HG03139 (cell line): ENCODE results near the gene PROKR2.

Source experiments
- ATAC-seq: cut with Tn5 transposase; IDR thresholded peaks from one replicate; pipeline ENCODE4 v1.9.1; 2021; ENCODE audit not compliant: unreplicated experiment

Gene PROKR2

DNA sequence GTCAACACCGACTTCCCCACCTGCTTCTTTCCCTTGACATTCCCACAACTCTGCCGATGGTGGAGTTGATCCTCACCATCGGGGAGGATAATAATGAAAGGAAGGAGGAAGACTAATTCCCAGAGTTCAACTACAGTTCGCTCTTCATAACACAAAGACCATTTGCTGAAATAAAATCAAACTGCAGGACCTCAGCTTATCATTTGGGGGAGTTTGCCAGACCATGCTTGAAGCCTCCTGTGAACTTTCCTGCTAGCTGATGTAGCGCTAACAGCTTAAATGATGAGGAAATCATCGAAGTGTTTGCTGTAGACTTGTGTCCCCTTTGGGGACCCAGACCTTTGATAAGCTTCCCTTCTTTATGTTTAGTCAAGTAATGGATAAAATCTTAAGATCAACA is 26.2 kb downstream of the PROKR2 start:
- ATAC-seq: no peak

- no peak for ATAC-seq
Observed at GRCh38 chr20:5282561-5282960, 34.2 kb downstream of the PROKR2 start.

DNA sequence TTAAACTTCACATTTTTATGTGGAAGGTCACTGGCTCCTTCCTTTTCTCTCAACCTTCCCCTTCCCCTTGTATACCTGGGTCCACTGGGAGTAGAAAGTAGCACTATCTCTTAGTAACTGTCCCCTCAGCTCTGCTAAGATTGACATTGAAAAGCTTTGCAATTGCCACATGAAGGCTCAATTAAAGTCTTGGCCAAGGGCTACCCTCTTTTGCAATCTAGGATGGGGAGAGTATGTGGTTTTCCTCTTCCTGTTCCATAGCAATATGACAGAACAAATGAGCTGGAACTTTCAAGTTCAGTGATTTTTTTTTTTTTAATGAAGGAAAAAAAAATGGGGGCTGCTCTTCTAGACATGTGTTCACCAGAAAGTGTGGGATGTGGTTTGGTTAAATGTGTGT is 37.1 kb downstream of the PROKR2 start:
- ATAC-seq: no peak

DNA sequence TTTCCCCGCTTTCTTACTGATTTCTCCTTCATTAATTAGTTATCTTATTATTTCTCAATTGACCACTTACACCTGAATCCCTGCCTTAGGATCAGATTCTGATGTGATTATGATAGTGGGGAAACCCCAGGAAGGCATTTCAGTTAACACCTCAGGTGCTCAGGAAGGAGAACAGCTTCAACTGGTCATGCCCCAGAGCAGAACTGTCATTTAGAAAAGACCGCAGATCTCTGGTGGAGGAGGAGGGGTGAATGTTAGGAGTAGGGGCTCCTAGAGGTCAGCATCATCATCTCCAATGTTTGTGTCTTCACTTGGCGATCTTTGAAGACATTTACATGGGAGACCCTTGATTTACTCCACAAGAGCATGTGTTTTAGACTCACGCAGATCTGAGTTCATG is 44.5 kb downstream of the PROKR2 start:
- ATAC-seq: no peak

DNA sequence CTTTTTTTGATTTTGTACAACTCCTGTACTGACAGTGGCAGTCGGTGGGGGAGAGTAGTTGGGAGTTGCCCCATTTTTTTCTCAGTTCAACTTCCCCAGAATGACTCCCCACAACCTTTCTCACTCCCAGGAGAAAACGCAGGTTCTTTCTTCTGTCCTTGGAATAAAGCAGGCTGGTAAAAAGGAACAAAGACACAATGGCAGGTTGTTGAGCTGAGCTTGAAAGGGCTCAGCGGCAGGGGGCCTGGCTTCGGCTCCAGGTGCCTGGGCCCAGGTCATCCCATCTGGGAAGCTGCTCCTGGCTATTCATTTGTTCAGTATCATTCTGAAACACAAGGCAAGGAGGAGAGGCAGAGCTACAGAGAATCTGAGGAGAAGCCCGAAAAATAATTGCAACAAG is 46.2 kb downstream of the PROKR2 start:
- no peak for ATAC-seq

- no peak for ATAC-seq
Observed at GRCh38 chr20:5268449-5268848, 48.3 kb downstream of the PROKR2 start.

- ATAC-seq: no peak
Observed at GRCh38 chr20:5267092-5267491, 49.7 kb downstream of the PROKR2 start.
